Measurements from ENCODE around the gene ROBO1. TPM values are rescaled to one million over a fixed set of nuclear protein-coding genes. Genes with fewer than 3 reads are reported as not detected.

ROBO1 gene
- total RNA-seq, 2 experiments from 2014 or later, result 1.3 to 2.1 TPM

DNA sequence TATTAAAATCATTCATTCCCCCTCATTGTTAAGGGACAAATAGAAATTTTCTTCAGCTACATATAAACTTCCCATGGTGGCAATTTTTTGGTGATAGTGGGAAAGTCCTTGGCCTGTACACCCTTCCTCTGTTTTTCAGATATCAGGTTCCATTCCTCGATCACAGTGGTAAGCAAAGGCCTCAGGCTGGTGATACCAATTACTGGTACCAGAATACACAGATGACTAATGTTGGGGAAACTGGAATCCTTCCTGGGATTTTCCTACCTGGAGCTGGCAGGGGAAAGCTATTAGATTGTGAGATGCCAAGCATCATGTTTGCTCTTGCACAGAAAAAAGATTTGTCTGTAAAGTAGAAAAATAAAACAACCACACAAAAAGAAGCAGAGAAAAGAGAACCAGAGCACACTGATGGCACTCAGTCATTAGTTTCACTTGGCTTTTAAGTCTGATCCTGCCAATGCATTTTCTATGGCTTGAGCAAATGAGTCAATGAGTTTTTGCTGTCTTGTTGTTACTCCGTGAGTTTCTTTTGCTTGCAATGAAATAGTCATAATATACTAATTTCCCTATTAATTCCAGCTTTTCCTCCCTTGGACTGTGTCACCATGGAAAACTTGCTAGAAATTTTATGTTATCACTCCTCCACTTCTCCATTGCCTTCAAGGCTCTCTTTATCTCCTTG is 795.0 kb downstream of the ROBO1 start:
- Mint-ChIP-seq H3K4me3 (no peak overlapping the region), H3K27ac (no peak overlapping the region), H3K36me3 (ENCODE audit: low read depth) (no peaks in the 10 kb centered on the region), H3K9me3 (ENCODE audit: low read depth) (no peaks in the 10 kb centered on the region), H3K4me1 (no peaks in the 10 kb centered on the region), H3K27me3 (no peaks in the 10 kb centered on the region)
- ChIA-PET POLR2A (interaction anchor here (0.6 kb wide), 1 partner anchor 1815 kb away, joined by 3 read pairs; no protein-coding TSS in a partner anchor), CTCF (interaction anchor here (0.7 kb wide), 1 partner anchor 13 kb away, joined by 3 read pairs; no protein-coding TSS in a partner anchor)
- intact Hi-C loops (cut with DNase I, micrococcal nuclease), result no loop called here
- no peak for ATAC-seq
- DNase-seq, result no peak

DNA sequence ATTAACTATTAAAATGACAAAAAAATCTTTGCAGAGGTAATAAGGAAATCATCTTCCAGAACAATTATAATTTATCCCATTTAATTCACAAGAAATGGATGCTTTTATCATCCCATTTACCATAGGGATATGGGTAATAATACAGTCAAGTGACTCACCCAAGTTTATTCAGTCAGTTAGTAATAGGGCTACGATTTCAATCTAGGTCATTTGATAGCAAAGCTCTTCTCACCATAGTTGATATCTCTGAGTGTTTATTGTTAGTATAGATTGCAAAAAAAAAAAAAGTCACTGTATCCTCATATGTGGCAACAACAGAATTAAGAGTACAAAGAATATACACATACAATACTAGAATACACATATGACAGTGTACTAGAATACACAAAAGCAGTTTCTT is 797.1 kb downstream of the ROBO1 start:
- ATAC-seq, result no peak
- Mint-ChIP-seq H3K36me3 (ENCODE audit: low read depth) (no peaks in the 10 kb centered on the region), H3K4me3 (no peak overlapping the region), H3K27me3 (no peaks in the 10 kb centered on the region), H3K4me1 (no peaks in the 10 kb centered on the region), H3K9me3 (ENCODE audit: low read depth) (peaks cover 2% of the 10 kb centered on the region), H3K27ac (no peak overlapping the region)
- ChIA-PET CTCF (no interaction called here), POLR2A (no interaction called here)
- DNase-seq, result no peak
- intact Hi-C loops (cut with DNase I, micrococcal nuclease), result no loop called here

DNA sequence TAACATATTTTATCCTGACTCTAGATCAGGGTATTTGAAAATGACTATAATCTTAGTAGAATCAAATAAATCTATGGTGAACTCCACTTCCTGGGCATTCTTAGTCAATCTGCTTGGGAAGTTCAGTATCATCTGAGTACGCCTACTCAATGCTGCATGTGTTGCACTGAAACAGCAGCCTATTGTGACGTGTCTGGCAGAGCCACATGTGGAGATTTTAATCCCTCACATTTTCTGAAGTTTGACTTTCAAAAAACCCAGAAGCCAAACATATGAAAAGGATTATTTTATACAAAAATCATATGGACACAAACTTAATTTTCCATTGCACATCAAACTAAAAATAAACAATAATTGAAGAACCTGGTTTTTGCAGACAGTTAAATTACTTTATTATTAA is 798.3 kb downstream of the ROBO1 start:
- no peaks in the 10 kb centered on the region for H3K36me3 Mint-ChIP-seq (ENCODE audit: low read depth)
- intact Hi-C loops (cut with DNase I, micrococcal nuclease), result no loop called here
- no peak overlapping the region for H3K4me3 Mint-ChIP-seq
- POLR2A ChIA-PET, result no interaction called here
- H3K27me3 Mint-ChIP-seq, result no peaks in the 10 kb centered on the region
- H3K27ac Mint-ChIP-seq, result no peak overlapping the region
- CTCF ChIA-PET, result no interaction called here
- H3K9me3 Mint-ChIP-seq (ENCODE audit: low read depth), result peaks cover 2% of the 10 kb centered on the region
- ATAC-seq (no peak), DNase-seq (no peak)
- no peaks in the 10 kb centered on the region for H3K4me1 Mint-ChIP-seq

DNA sequence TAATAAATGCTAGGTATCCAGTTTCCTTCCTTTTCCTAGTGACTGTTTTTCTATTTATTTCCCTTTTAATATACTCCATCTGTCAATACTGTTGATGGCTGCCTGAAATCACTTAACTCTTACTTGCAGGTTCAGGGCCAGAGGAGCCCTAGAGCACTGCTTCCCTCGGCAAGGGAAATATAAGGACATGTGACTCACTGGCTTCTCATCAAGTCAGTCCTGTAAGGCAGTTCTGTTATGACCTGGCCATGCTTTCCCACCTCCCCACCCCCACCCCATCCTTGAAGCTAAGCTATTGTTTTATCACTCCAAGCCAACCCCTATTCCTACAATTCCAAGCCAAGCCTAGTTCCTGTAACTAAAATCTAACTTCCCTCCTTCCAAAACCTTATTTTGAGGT is 800.7 kb downstream of the ROBO1 start:
- ChIA-PET CTCF (no interaction called here), POLR2A (no interaction called here)
- no peak overlapping the region for H3K4me3 Mint-ChIP-seq
- ATAC-seq (no peak), DNase-seq (no peak)
- no peaks in the 10 kb centered on the region for H3K27me3 Mint-ChIP-seq
- no peaks in the 10 kb centered on the region for H3K4me1 Mint-ChIP-seq
- H3K9me3 Mint-ChIP-seq (ENCODE audit: low read depth), result peaks cover 8% of the 10 kb centered on the region
- H3K27ac Mint-ChIP-seq, result no peak overlapping the region
- peaks cover 2% of the 10 kb centered on the region for H3K36me3 Mint-ChIP-seq (ENCODE audit: low read depth)
- intact Hi-C loops (cut with DNase I, micrococcal nuclease), result no loop called here

DNA sequence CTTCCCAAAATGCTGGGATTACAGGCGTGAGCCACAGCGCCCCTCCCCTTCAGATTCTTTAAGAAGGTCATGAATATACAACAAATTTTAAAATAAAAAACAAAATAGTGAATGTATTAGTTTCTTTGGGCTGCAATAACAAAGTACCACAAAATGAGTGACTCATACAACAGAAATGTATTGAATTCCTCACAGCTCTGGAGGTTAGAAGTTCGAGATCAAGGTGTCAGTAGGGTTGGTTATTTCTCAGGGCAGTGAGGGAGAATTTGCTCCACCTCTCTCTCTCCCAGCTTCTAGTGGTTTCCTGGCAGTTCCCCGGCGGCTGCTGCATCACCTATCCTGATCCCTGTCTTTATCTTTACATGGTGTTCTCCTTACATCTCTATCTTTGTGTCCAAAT is 804.0 kb downstream of the ROBO1 start:
- Mint-ChIP-seq H3K4me3 (no peak overlapping the region), H3K9me3 (ENCODE audit: low read depth) (peaks cover 9% of the 10 kb centered on the region), H3K36me3 (ENCODE audit: low read depth) (peaks cover 2% of the 10 kb centered on the region), H3K4me1 (no peaks in the 10 kb centered on the region), H3K27ac (no peak overlapping the region), H3K27me3 (no peaks in the 10 kb centered on the region)
- ChIA-PET POLR2A (no interaction called here), CTCF (no interaction called here)
- intact Hi-C loops (cut with DNase I, micrococcal nuclease), result no loop called here
- DNase-seq, result no peak
- ATAC-seq, result no peak

DNA sequence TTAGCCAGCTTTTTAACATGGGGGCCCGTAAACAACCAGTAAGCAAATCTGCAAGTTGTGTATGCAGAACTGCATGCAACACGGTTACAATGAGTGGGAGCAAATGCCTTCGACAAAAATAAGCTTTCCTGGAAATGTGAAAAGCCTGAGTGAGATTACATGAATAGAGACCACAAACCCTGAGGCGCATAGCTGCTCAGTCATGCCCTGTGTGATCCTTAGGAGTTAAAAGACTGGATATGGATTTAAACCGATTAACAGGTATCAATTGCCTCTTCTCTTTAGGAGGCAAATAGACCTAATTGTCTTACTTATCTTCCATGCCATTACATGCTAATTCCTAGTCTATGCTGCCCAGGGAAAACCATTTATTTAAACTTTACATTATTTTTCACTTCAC is 810.3 kb downstream of the ROBO1 start:
- ChIA-PET CTCF (interaction anchor here (0.9 kb wide), 1 partner anchor 165 kb away, joined by 3 read pairs; no protein-coding TSS in a partner anchor), POLR2A (no interaction called here)
- ATAC-seq, result no peak
- no peak overlapping the region for H3K27ac Mint-ChIP-seq
- H3K9me3 Mint-ChIP-seq (ENCODE audit: low read depth), result peaks cover 2% of the 10 kb centered on the region
- no peaks in the 10 kb centered on the region for H3K4me1 Mint-ChIP-seq
- H3K4me3 Mint-ChIP-seq, result no peak overlapping the region
- H3K27me3 Mint-ChIP-seq, result no peaks in the 10 kb centered on the region
- no peak for DNase-seq
- no peaks in the 10 kb centered on the region for H3K36me3 Mint-ChIP-seq (ENCODE audit: low read depth)
- intact Hi-C loops (cut with DNase I, micrococcal nuclease), result no loop called here

DNA sequence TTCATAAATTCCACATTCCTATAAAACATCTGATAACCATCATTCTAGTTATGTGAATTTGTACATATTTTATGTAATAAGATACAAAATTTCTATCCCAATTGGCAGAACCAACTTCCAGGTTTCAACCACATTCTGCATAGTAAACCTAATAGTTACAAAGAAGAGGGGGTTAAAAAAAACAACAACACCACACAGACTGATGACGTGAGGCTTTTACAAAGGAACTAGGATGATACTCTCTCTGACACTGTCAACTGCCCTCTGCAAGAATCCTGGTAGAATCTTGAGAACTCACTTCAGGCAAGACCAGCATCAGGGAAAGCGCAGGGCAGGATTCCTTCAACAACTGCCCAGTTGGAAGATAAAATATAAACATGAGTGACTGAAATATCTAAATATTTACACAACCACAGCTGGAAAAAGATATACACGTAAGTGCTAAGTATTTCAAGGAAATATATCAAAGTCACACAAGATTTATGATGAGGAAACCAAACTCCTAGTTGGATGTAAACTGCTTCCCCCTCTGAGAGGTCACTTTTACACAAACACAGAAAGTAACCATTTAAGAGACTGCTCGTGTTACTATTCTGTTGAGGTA is 816.4 kb downstream of the ROBO1 start:
- Mint-ChIP-seq H3K4me1 (no peaks in the 10 kb centered on the region), H3K36me3 (ENCODE audit: low read depth) (no peaks in the 10 kb centered on the region), H3K27me3 (no peaks in the 10 kb centered on the region), H3K9me3 (ENCODE audit: low read depth) (peaks cover 11% of the 10 kb centered on the region), H3K4me3 (no peak overlapping the region), H3K27ac (no peak overlapping the region)
- CTCF ChIA-PET, result no interaction called here
- ATAC-seq (no peak), DNase-seq (no peak)
- POLR2A ChIA-PET, result no interaction called here
- intact Hi-C loops (cut with DNase I, micrococcal nuclease), result no loop called here

DNA sequence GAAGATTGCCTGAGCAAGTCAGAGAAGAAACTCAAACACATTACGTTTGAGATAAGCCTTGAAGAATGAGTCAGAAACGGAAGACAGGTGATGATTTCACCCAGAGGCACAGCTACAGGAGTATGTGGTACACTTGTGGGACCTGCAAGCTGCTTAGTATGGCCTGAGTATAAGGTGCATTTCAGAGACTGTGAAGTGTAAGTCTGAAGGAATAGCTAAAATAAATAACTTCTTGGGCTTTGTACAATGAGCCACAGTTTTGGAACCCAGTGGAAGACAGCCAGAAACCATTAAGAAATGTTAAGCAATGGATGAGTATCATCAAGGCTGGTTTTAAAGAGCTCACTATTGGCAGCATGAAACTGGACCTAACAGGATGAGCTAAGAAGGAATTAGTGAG is 826.2 kb downstream of the ROBO1 start:
- Mint-ChIP-seq H3K4me3 (no peak overlapping the region), H3K36me3 (ENCODE audit: low read depth) (no peaks in the 10 kb centered on the region), H3K27ac (no peak overlapping the region), H3K4me1 (no peaks in the 10 kb centered on the region), H3K9me3 (ENCODE audit: low read depth) (peaks cover 11% of the 10 kb centered on the region), H3K27me3 (no peaks in the 10 kb centered on the region)
- intact Hi-C loops (cut with DNase I, micrococcal nuclease), result no loop called here
- ChIA-PET CTCF (no interaction called here), POLR2A (no interaction called here)
- ATAC-seq (no peak), DNase-seq (no peak)

DNA sequence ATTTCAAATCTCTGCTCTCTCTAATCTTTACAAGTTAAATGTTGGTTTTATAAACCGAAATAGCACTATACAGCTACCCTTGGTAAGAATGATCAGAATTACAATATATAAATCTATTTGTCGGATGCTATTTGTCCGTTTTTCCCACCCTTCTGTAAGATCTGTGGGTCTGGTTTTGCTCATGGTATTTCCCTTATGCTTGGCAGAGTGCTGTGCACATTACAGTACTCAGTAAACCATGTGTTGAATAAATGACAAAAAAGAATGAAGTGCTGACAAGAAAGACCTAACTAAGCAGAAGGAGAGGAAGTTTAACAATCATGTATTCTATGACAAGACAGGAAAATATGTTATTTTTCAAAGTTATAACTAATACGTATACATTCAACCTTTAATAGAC is 827.2 kb downstream of the ROBO1 start:
- DNase-seq (no peak), ATAC-seq (no peak)
- Mint-ChIP-seq H3K27ac (no peak overlapping the region), H3K4me3 (no peak overlapping the region), H3K4me1 (no peaks in the 10 kb centered on the region), H3K36me3 (ENCODE audit: low read depth) (no peaks in the 10 kb centered on the region), H3K27me3 (no peaks in the 10 kb centered on the region), H3K9me3 (ENCODE audit: low read depth) (peaks cover 11% of the 10 kb centered on the region)
- CTCF ChIA-PET, result no interaction called here
- intact Hi-C loops (cut with DNase I, micrococcal nuclease), result no loop called here
- POLR2A ChIA-PET, result no interaction called here

DNA sequence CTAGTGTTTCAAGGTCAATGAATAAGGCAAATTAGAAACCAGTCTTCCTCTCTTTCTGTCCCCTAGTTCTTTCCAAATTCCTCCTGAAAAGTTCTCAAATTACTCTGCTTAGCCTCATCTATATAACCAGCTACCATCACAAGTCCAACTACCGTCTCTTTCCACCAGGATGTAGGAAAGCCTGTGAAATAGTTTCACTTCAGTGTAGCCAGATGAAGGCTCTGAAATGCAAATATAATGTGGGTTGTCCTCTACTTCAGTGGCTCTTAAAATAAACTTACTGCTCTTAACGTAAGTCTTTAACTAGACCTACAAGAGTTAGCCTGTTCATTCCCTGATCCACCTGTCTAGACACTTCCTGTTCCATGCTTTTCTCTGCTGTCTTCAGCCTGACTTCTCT is 827.7 kb downstream of the ROBO1 start:
- Mint-ChIP-seq H3K27me3 (no peaks in the 10 kb centered on the region), H3K36me3 (ENCODE audit: low read depth) (no peaks in the 10 kb centered on the region), H3K4me1 (no peaks in the 10 kb centered on the region), H3K9me3 (ENCODE audit: low read depth) (peaks cover 11% of the 10 kb centered on the region), H3K4me3 (no peak overlapping the region), H3K27ac (no peak overlapping the region)
- intact Hi-C loops (cut with DNase I, micrococcal nuclease), result no loop called here
- CTCF ChIA-PET, result no interaction called here
- DNase-seq (no peak), ATAC-seq (no peak)
- POLR2A ChIA-PET, result no interaction called here

DNA sequence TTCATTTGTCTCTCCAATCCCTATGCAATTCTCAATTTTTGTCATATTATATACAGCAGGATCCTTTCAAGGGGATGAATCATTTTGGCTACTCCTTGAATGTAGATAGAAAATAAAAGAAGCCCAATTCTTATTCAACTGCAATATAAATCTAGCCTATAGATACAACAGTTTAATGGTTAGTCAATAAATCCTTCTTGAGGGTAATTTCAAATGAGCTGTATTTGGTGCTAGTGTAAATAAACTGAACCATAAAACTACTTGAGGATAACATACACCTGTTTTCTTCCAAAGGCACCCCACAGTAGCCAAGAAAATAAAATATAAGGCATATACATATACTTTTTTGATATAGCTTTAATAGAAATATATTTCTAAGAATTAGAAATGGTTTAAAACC is 830.3 kb downstream of the ROBO1 start:
- no peak overlapping the region for H3K4me3 Mint-ChIP-seq
- H3K27me3 Mint-ChIP-seq, result no peaks in the 10 kb centered on the region
- H3K36me3 Mint-ChIP-seq (ENCODE audit: low read depth), result no peaks in the 10 kb centered on the region
- no peak for DNase-seq
- ChIA-PET CTCF (no interaction called here), POLR2A (no interaction called here)
- no peaks in the 10 kb centered on the region for H3K4me1 Mint-ChIP-seq
- H3K9me3 Mint-ChIP-seq (ENCODE audit: low read depth), result peaks cover 10% of the 10 kb centered on the region
- no peak for ATAC-seq
- no peak overlapping the region for H3K27ac Mint-ChIP-seq
- intact Hi-C loops (cut with DNase I, micrococcal nuclease), result no loop called here

DNA sequence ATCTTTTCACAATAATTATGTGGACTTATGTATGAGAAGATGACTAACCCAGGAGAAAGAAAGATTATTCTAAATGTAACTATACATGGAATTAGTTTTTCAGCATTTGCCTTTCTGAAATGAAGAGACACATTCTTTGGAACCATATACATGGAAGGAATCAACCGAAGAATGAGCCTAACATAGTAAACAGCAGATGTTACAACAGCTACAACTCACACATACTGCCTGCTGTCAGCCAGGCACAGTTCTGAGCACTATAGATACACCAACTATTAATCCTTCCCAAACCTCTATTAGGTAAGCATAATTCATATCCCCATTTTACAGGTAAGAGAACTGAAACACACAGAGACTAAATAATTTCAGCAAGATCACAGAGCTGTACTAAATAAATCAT is 840.0 kb downstream of the ROBO1 start:
- POLR2A ChIA-PET, result no interaction called here
- no peaks in the 10 kb centered on the region for H3K4me1 Mint-ChIP-seq
- CTCF ChIA-PET, result no interaction called here
- no peaks in the 10 kb centered on the region for H3K36me3 Mint-ChIP-seq (ENCODE audit: low read depth)
- DNase-seq, result no peak
- no peaks in the 10 kb centered on the region for H3K9me3 Mint-ChIP-seq (ENCODE audit: low read depth)
- H3K4me3 Mint-ChIP-seq, result no peak overlapping the region
- H3K27me3 Mint-ChIP-seq, result no peaks in the 10 kb centered on the region
- H3K27ac Mint-ChIP-seq, result no peak overlapping the region
- intact Hi-C loops (cut with DNase I, micrococcal nuclease), result no loop called here
- ATAC-seq, result no peak

All from activated CD4-positive, alpha-beta T cell treated with anti-CD3 and anti-CD28 coated beads for 36 hours (primary cell).